ENCODE measurements around the gene CRYBA2. TPM values are rescaled to one million over a fixed set of nuclear protein-coding genes. Genes with fewer than 3 reads are reported as not detected.

CRYBA2 gene
- total RNA-seq, 2 experiments from 2014 or later: not detected

GRCh38 chr2:219029829-219030165 is 36.6 kb upstream of the CRYBA2 start:
- Mint-ChIP-seq H3K36me3 (ENCODE audit: low read depth) (no peaks in the 10 kb centered on the region), H3K27ac (no peak overlapping the region), H3K27me3 (peaks cover 18% of the 10 kb centered on the region), H3K4me3 (no peak overlapping the region), H3K9me3 (no peaks in the 10 kb centered on the region), H3K4me1 (no peaks in the 10 kb centered on the region)
- POLR2A ChIA-PET: no interaction called here
- CTCF ChIA-PET: interaction anchor here (0.6 to 2.5 kb wide), 27 partner anchors 9 to 362 kb away, joined by 3 to 14 read pairs (median 4); partner anchors contain the start of gene CFAP65
- DNase-seq: peak; percentile 76

- no peaks in the 10 kb centered on the region for H3K36me3 Mint-ChIP-seq (ENCODE audit: low read depth)
- no peak for DNase-seq
- H3K4me1 Mint-ChIP-seq: no peaks in the 10 kb centered on the region
- H3K9me3 Mint-ChIP-seq: no peaks in the 10 kb centered on the region
- H3K4me3 Mint-ChIP-seq: no peak overlapping the region
- ChIA-PET POLR2A (interaction anchor here (0.6 kb wide), 1 partner anchor 1456 kb away, joined by 6 read pairs; no protein-coding TSS in a partner anchor), CTCF (interaction anchor here (0.6 to 2.5 kb wide), 27 partner anchors 10 to 362 kb away, joined by 3 to 14 read pairs (median 4); partner anchors contain the start of gene CFAP65)
- H3K27me3 Mint-ChIP-seq: peaks cover 13% of the 10 kb centered on the region
- H3K27ac Mint-ChIP-seq: no peak overlapping the region
Measured at GRCh38 chr2:219028996-219029828, 36.0 kb upstream of the CRYBA2 start.

GRCh38 chr2:219028141-219028540 is 34.9 kb upstream of the CRYBA2 start:
- peaks cover 5% of the 10 kb centered on the region for H3K27me3 Mint-ChIP-seq
- no peak overlapping the region for H3K27ac Mint-ChIP-seq
- no peak for DNase-seq
- H3K4me1 Mint-ChIP-seq: no peaks in the 10 kb centered on the region
- ChIA-PET CTCF (interaction anchor here (1.1 to 2.5 kb wide), 3 partner anchors 14 to 142 kb away, joined by 3 to 14 read pairs (median 4); no protein-coding TSS in a partner anchor), POLR2A (interaction anchor here (0.6 kb wide), 1 partner anchor 1455 kb away, joined by 6 read pairs; no protein-coding TSS in a partner anchor)
- H3K9me3 Mint-ChIP-seq: no peaks in the 10 kb centered on the region
- H3K36me3 Mint-ChIP-seq (ENCODE audit: low read depth): no peaks in the 10 kb centered on the region
- no peak overlapping the region for H3K4me3 Mint-ChIP-seq

- Mint-ChIP-seq H3K4me1 (no peaks in the 10 kb centered on the region), H3K9me3 (no peaks in the 10 kb centered on the region), H3K27ac (no peak overlapping the region), H3K36me3 (ENCODE audit: low read depth) (no peaks in the 10 kb centered on the region), H3K27me3 (peaks cover under 1% of the 10 kb centered on the region), H3K4me3 (no peak overlapping the region)
- CTCF ChIA-PET: interaction anchor here (1.1 to 2.5 kb wide), 3 partner anchors 15 to 143 kb away, joined by 3 to 14 read pairs (median 4); no protein-coding TSS in a partner anchor
- POLR2A ChIA-PET: no interaction called here
- no peak for DNase-seq
Measured at GRCh38 chr2:219027511-219028055, 34.4 kb upstream of the CRYBA2 start.

GRCh38 chr2:219026946-219027345 is 33.7 kb upstream of the CRYBA2 start:
- Mint-ChIP-seq H3K36me3 (ENCODE audit: low read depth) (no peaks in the 10 kb centered on the region), H3K4me1 (no peaks in the 10 kb centered on the region), H3K4me3 (no peak overlapping the region), H3K27ac (no peak overlapping the region), H3K27me3 (no peaks in the 10 kb centered on the region), H3K9me3 (no peaks in the 10 kb centered on the region)
- no peak for DNase-seq
- POLR2A ChIA-PET: no interaction called here
- CTCF ChIA-PET: interaction anchor here (1.1 to 1.5 kb wide), 2 partner anchors 15 to 144 kb away, joined by 3 to 4 read pairs; no protein-coding TSS in a partner anchor

- no peak overlapping the region for H3K4me3 Mint-ChIP-seq
- H3K9me3 Mint-ChIP-seq: no peaks in the 10 kb centered on the region
- no peaks in the 10 kb centered on the region for H3K36me3 Mint-ChIP-seq (ENCODE audit: low read depth)
- DNase-seq: no peak
- CTCF ChIA-PET: interaction anchor here (1.4 kb wide), 1 partner anchor 31 kb away, joined by 3 read pairs; no protein-coding TSS in a partner anchor
- no peaks in the 10 kb centered on the region for H3K4me1 Mint-ChIP-seq
- H3K27ac Mint-ChIP-seq: no peak overlapping the region
- H3K27me3 Mint-ChIP-seq: peaks cover under 1% of the 10 kb centered on the region
- POLR2A ChIA-PET: no interaction called here
Measured at GRCh38 chr2:219025637-219026585, 32.7 kb upstream of the CRYBA2 start.

GRCh38 chr2:219024059-219024458 is 30.8 kb upstream of the CRYBA2 start:
- H3K27ac Mint-ChIP-seq: no peak overlapping the region

GRCh38 chr2:219023045-219023605 is 29.9 kb upstream of the CRYBA2 start:
- DNase-seq: no peak
- Mint-ChIP-seq H3K4me3 (no peak overlapping the region), H3K27ac (no peak overlapping the region), H3K4me1 (no peaks in the 10 kb centered on the region), H3K36me3 (ENCODE audit: low read depth) (no peaks in the 10 kb centered on the region), H3K27me3 (peaks cover 4% of the 10 kb centered on the region), H3K9me3 (no peaks in the 10 kb centered on the region)
- ChIA-PET POLR2A (no interaction called here), CTCF (no interaction called here)

More at GRCh38 chr2:219024059-219024458, 30.8 kb upstream of the CRYBA2 start:
- ChIA-PET CTCF (interaction anchor here (1.4 kb wide), 2 partner anchors 16 to 35 kb away, joined by 3 read pairs; no protein-coding TSS in a partner anchor), POLR2A (no interaction called here)
- Mint-ChIP-seq H3K4me1 (no peaks in the 10 kb centered on the region), H3K27me3 (peaks cover 4% of the 10 kb centered on the region), H3K4me3 (no peak overlapping the region), H3K9me3 (no peaks in the 10 kb centered on the region), H3K36me3 (ENCODE audit: low read depth) (no peaks in the 10 kb centered on the region)
- DNase-seq: no peak

- no peak overlapping the region for H3K27ac Mint-ChIP-seq
- ChIA-PET CTCF (no interaction called here), POLR2A (no interaction called here)
Measured at GRCh38 chr2:219022616-219023015, 29.4 kb upstream of the CRYBA2 start.

GRCh38 chr2:219022041-219022440 is 28.8 kb upstream of the CRYBA2 start:
- Mint-ChIP-seq H3K9me3 (no peaks in the 10 kb centered on the region), H3K27me3 (peaks cover 4% of the 10 kb centered on the region), H3K4me3 (no peak overlapping the region), H3K4me1 (no peaks in the 10 kb centered on the region), H3K27ac (no peak overlapping the region), H3K36me3 (ENCODE audit: low read depth) (no peaks in the 10 kb centered on the region)
- ChIA-PET POLR2A (no interaction called here), CTCF (interaction anchor here (0.6 kb wide), 1 partner anchor 55 kb away, joined by 3 read pairs; no protein-coding TSS in a partner anchor)
- no peak for DNase-seq

More at GRCh38 chr2:219022616-219023015, 29.4 kb upstream of the CRYBA2 start:
- no peaks in the 10 kb centered on the region for H3K4me1 Mint-ChIP-seq
- H3K4me3 Mint-ChIP-seq: no peak overlapping the region
- H3K27me3 Mint-ChIP-seq: peaks cover 4% of the 10 kb centered on the region
- no peaks in the 10 kb centered on the region for H3K9me3 Mint-ChIP-seq
- H3K36me3 Mint-ChIP-seq (ENCODE audit: low read depth): no peaks in the 10 kb centered on the region
- no peak for DNase-seq

GRCh38 chr2:219021591-219021990 is 28.4 kb upstream of the CRYBA2 start:
- H3K27me3 Mint-ChIP-seq: peaks cover 4% of the 10 kb centered on the region
- no peaks in the 10 kb centered on the region for H3K36me3 Mint-ChIP-seq (ENCODE audit: low read depth)
- ChIA-PET CTCF (interaction anchor here (0.6 kb wide), 1 partner anchor 56 kb away, joined by 3 read pairs; no protein-coding TSS in a partner anchor), POLR2A (no interaction called here)
- no peak for DNase-seq
- no peaks in the 10 kb centered on the region for H3K9me3 Mint-ChIP-seq
- H3K4me1 Mint-ChIP-seq: no peaks in the 10 kb centered on the region
- no peak overlapping the region for H3K27ac Mint-ChIP-seq
- H3K4me3 Mint-ChIP-seq: no peak overlapping the region
